Left ventricle myocardium inferior (tissue), 1 donor: ENCODE data around the gene CD81. TPM values are rescaled to one million over a fixed set of nuclear protein-coding genes. Genes with fewer than 3 reads are reported as not detected.

Experiments used
- DNase-seq: peaks from one replicate; pipeline ENCODE4 v3.0.0-alpha.2; 2020
- H3K27ac ChIP-seq: fragments of 200-600 bp; replicated peaks from 2 replicates; pipeline ENCODE4 v1.8.0; 2021
- H3K27me3 ChIP-seq: fragments of 200-600 bp; 2 replicates; pipeline ENCODE4 v1.8.0; 2021; ENCODE audit warnings: low read depth
- H3K36me3 ChIP-seq: fragments of 200-600 bp; 2 replicates; pipeline ENCODE4 v1.8.0; 2021
- H3K4me1 ChIP-seq: fragments of 200-600 bp; 2 replicates; pipeline ENCODE4 v1.8.0; 2021
- H3K4me3 ChIP-seq: fragments of 200-600 bp; 2 replicates; pipeline ENCODE4 v1.8.0; 2021; ENCODE audit warnings: mild to moderate bottlenecking, moderate library complexity
- H3K9me3 ChIP-seq: fragments of 200-600 bp; replicated peaks from 2 replicates; pipeline ENCODE4 v1.8.0; 2021
- intact Hi-C: fragments of 100-400 bp; cut with micrococcal nuclease; formaldehyde crosslinking; loops from one replicate; pipeline ENCODE4 v1.11.0; 2022
- long read RNA-seq: library from polyadenylated mRNA; unstranded; transcript quantifications from one replicate; pipeline ENCODE4 v2.0.0, GENCODE V29; 2021
- total RNA-seq: library from RNA; stranded (reverse); fragmentation: NEBNext Ultra II Directional; extraction: Animal tissue kit (Norgen Biotek cat#: 25700); gene quantifications from one replicate; pipeline ENCODE4 v1.2.1, GENCODE V29; 2021
- TF ChIP-seq, protein P1 (sequence below): fragments of 200-600 bp; IDR thresholded peaks from 2 replicates; pipeline ENCODE4 v1.8.0; 2021; ENCODE audit warnings: antibody characterized with exemption, mild to moderate bottlenecking, borderline replicate concordance
- donor health status: DM: no; HTN: yes; CAD: no; lungs with severe emphysema.

The CD81 gene
- total RNA-seq: 412 TPM
- long read RNA-seq, transcript CD81-201 (8 exons, 1,520 nt): major isoform, 303 of 353 reads
- long read RNA-seq, partial matches to known transcripts: 8 of 353 reads
- long read RNA-seq, other reads (novel, unspliced or antisense): 33 of 353 reads

GRCh38 chr11:2376751-2377451 is at the start of gene CD81:
CD81 (plus strand) TSS chr11:2377310; CDS start chr11:2377550, 240 bp downstream.
- intact Hi-C loops: loop anchor here (10.0 kb wide), 1 partner anchor 62 kb away; no protein-coding TSS in a partner anchor
- Histone ChIP-seq H3K27ac (peak within 1 kb of the TSS; percentile 99), H3K4me3 (peak within 1 kb of the TSS; percentile 100), H3K36me3 (no peaks in the 10 kb centered on the region), H3K27me3 (no peaks in the 10 kb centered on the region), H3K9me3 (no peaks in the 10 kb centered on the region), H3K4me1 (peaks cover 66% of the 10 kb centered on the region)
- DNase-seq: no peak
- TF ChIP-seq, protein P1, sequence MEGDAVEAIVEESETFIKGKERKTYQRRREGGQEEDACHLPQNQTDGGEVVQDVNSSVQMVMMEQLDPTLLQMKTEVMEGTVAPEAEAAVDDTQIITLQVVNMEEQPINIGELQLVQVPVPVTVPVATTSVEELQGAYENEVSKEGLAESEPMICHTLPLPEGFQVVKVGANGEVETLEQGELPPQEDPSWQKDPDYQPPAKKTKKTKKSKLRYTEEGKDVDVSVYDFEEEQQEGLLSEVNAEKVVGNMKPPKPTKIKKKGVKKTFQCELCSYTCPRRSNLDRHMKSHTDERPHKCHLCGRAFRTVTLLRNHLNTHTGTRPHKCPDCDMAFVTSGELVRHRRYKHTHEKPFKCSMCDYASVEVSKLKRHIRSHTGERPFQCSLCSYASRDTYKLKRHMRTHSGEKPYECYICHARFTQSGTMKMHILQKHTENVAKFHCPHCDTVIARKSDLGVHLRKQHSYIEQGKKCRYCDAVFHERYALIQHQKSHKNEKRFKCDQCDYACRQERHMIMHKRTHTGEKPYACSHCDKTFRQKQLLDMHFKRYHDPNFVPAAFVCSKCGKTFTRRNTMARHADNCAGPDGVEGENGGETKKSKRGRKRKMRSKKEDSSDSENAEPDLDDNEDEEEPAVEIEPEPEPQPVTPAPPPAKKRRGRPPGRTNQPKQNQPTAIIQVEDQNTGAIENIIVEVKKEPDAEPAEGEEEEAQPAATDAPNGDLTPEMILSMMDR: no peak

- no peak for DNase-seq
- Histone ChIP-seq H3K27me3 (no peaks in the 10 kb centered on the region), H3K4me1 (peaks cover 17% of the 10 kb centered on the region), H3K27ac (no peak overlapping the region), H3K36me3 (no peaks in the 10 kb centered on the region), H3K4me3 (no peak overlapping the region), H3K9me3 (peaks cover 3% of the 10 kb centered on the region)
- TF ChIP-seq, protein P1: no peak
- intact Hi-C loops: no loop called here
Observed at GRCh38 chr11:2328021-2328420, 49.1 kb upstream of the CD81 start.

DNA sequence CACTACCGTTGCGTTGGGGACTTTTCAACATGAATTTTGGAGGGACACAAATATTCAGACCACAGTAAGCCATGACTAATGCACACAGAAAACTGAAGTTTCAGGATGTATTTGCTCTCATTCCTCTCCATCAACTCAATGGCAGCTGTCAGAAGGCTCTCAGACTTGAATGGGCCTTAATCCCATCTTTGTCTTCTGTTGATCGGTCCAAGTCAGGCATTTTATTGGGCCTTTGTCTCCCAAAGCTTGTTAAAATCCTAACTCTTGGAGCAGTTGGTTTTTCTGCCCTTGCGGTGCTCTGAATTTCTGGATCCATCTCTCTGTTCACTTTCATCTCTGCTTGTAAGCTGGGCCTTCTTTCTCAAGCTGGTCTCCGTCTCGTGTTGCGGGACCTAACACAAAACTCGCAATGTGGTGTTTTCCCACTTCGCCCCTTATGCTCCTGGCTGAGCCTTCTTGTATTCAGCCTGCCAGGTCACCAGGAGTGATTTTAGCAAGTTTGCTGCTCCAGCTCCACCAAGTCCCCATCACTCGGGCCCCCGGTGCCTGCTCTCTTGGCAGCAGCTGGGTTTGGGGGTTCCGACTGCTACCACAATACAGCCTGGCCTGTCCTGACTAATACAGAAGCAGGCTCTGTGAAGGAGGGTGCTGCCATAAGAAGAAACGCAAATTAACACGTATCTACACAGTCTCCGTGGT is 48.3 kb upstream of the CD81 start:
- Histone ChIP-seq H3K4me3 (no peak overlapping the region), H3K27ac (no peak overlapping the region), H3K27me3 (no peaks in the 10 kb centered on the region), H3K4me1 (peaks cover 17% of the 10 kb centered on the region), H3K9me3 (peaks cover 3% of the 10 kb centered on the region), H3K36me3 (no peaks in the 10 kb centered on the region)
- no peak for DNase-seq
- intact Hi-C loops: no loop called here
- TF ChIP-seq, protein P1: no peak

DNA sequence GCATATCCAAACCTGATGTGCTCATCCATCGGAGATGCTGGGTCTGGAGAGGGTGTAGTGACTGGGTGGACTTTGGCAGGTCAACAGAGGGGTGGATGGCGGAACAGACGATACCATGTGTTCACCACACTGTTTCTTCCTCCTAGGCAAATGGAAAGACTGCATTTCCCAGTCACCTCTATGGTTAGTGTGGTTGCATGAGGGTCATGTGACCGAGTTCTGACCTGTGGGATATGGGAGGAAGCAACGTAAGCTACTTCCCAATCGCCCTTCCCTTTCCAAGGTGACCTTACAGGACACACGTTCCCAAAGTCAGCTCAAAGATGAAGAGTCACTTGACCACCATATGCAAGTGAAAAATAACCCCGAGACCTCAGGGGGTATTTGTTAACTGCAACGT is 47.6 kb upstream of the CD81 start:
- peaks cover 17% of the 10 kb centered on the region for H3K4me1 ChIP-seq
- TF ChIP-seq, protein P1: no peak
- H3K27ac ChIP-seq: no peak overlapping the region
- intact Hi-C loops: no loop called here
- no peak overlapping the region for H3K4me3 ChIP-seq
- peaks cover 3% of the 10 kb centered on the region for H3K9me3 ChIP-seq
- DNase-seq: no peak
- no peaks in the 10 kb centered on the region for H3K36me3 ChIP-seq
- H3K27me3 ChIP-seq: no peaks in the 10 kb centered on the region

- H3K27ac ChIP-seq: no peak overlapping the region
- H3K36me3 ChIP-seq: no peaks in the 10 kb centered on the region
- DNase-seq: no peak
- peaks cover 8% of the 10 kb centered on the region for H3K4me1 ChIP-seq
- H3K27me3 ChIP-seq: no peaks in the 10 kb centered on the region
- H3K9me3 ChIP-seq: peaks cover 3% of the 10 kb centered on the region
- no peak overlapping the region for H3K4me3 ChIP-seq
- TF ChIP-seq, protein P1: no peak
- intact Hi-C loops: no loop called here
Observed at GRCh38 chr11:2330696-2331095, 46.4 kb upstream of the CD81 start.
